Measurements from ENCODE around the gene COX4I1.
A peak's percentile ranks its signal among the peaks of the same experiment; 100 is the strongest.

COX4I1 gene

GRCh38 chr16:85821390-85822135, 22.1 kb downstream of the COX4I1 start:
- DNase-seq (ENCODE audit: low read depth, low spot score), result no peak
- ChIA-PET CTCF (interaction anchor here (0.5 to 7.5 kb wide), 57 partner anchors 9 to 730 kb away, joined by 3 to 316 read pairs (median 5); partner anchors contain the start of gene IRF8), POLR2A (no interaction called here)
- no peak overlapping the region for H3K4me3 ChIP-seq (ENCODE audit: low read depth, low read length)
- TF ChIP-seq, protein P1, sequence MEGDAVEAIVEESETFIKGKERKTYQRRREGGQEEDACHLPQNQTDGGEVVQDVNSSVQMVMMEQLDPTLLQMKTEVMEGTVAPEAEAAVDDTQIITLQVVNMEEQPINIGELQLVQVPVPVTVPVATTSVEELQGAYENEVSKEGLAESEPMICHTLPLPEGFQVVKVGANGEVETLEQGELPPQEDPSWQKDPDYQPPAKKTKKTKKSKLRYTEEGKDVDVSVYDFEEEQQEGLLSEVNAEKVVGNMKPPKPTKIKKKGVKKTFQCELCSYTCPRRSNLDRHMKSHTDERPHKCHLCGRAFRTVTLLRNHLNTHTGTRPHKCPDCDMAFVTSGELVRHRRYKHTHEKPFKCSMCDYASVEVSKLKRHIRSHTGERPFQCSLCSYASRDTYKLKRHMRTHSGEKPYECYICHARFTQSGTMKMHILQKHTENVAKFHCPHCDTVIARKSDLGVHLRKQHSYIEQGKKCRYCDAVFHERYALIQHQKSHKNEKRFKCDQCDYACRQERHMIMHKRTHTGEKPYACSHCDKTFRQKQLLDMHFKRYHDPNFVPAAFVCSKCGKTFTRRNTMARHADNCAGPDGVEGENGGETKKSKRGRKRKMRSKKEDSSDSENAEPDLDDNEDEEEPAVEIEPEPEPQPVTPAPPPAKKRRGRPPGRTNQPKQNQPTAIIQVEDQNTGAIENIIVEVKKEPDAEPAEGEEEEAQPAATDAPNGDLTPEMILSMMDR (IDR thresholded peaks at IDR 0.05; ENCODE audit: insufficient read depth, low read length, missing control alignments), result peak; percentile 98

GRCh38 chr16:85822145-85822544, 22.6 kb downstream of the COX4I1 start:
- POLR2A ChIA-PET, result no interaction called here
- TF ChIP-seq, protein P1 (IDR thresholded peaks at IDR 0.05; ENCODE audit: insufficient read depth, low read length, missing control alignments), result no peak
- no peak overlapping the region for H3K4me3 ChIP-seq (ENCODE audit: low read depth, low read length)
- DNase-seq (ENCODE audit: low read depth, low spot score), result no peak
- CTCF ChIA-PET, result interaction anchor here (0.6 to 7.5 kb wide), 35 partner anchors 10 to 729 kb away, joined by 3 to 316 read pairs (median 7); partner anchors contain the start of gene IRF8

GRCh38 chr16:85823328-85823920, 23.9 kb downstream of the COX4I1 start:
- DNase-seq (ENCODE audit: low read depth, low spot score), result no peak
- H3K4me3 ChIP-seq (ENCODE audit: low read depth, low read length), result no peak overlapping the region
- ChIA-PET POLR2A (interaction anchor here (0.6 kb wide), 1 partner anchor 25 kb away, joined by 3 read pairs; no protein-coding TSS in a partner anchor), CTCF (interaction anchor here (1.0 to 5.7 kb wide), 6 partner anchors 164 to 198 kb away, joined by 4 to 146 read pairs (median 6); no protein-coding TSS in a partner anchor)
- TF ChIP-seq, protein P1 (IDR thresholded peaks at IDR 0.05; ENCODE audit: insufficient read depth, low read length, missing control alignments), result no peak

DNA sequence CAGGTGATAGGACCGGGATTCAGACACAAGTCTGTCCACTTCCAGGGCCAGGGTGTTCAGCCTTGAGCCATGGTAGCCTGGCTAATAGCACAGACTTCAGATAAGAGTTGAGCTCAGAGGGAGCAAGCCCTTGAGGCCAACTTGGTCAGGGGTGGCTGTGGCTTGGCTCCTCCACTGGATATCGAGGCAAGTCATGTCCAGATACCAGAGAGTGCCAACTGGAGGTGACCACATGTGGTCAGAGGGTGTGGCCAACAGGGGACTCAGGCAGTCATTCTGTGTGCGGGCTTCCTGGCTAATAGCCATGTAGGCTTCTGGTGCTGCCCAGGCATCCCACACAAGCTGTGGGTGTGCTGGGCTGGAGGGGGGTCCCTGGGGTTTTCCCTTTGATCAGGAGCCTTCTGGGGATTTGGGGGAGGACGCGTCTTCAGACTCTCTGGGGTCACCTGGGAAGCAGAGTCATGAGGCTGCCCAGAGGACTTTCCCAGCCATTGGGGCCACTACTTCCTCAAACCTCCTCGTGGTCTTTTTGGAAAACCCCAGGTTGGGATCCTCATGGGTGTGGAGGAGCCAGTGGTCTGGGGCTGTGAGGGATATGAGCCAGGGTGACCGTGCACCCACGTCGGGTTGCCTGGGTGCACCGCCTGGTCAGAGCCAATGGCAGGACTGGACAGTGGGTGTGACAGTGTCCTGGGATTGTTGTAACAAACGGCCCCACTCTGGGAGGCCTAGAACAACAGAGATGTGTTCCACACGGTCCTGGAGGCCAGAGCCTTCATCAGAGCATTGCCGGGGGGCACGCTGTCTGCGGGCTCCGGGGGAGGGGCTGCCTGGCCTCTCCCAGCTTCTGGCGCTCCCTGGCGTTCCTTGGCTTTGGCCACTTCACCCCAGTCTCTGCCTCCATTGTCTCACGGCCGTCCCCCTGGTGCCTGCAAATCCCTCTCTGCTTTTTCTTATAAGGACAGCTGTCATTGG, 25.0 kb downstream of the COX4I1 start:
- ChIA-PET POLR2A (interaction anchor here (0.6 kb wide), 1 partner anchor 26 kb away, joined by 3 read pairs; no protein-coding TSS in a partner anchor), CTCF (interaction anchor here (0.7 to 1.9 kb wide), 5 partner anchors 184 to 390 kb away, joined by 3 to 7 read pairs (median 4); no protein-coding TSS in a partner anchor)
- no peak overlapping the region for H3K4me3 ChIP-seq (ENCODE audit: low read depth, low read length)
- no peak for DNase-seq (ENCODE audit: low read depth, low spot score)
- TF ChIP-seq, protein P1 (IDR thresholded peaks at IDR 0.05; ENCODE audit: insufficient read depth, low read length, missing control alignments), result no peak

- TF ChIP-seq, protein P1 (IDR thresholded peaks at IDR 0.05; ENCODE audit: insufficient read depth, low read length, missing control alignments), result no peak
- no peak overlapping the region for H3K4me3 ChIP-seq (ENCODE audit: low read depth, low read length)
- ChIA-PET POLR2A (no interaction called here), CTCF (interaction anchor here (1.9 kb wide), 1 partner anchor 191 kb away, joined by 7 read pairs; no protein-coding TSS in a partner anchor)
- no peak for DNase-seq (ENCODE audit: low read depth, low spot score)
Measured at GRCh38 chr16:85825326-85825725, 25.8 kb downstream of the COX4I1 start.

Measured in AG04449 (cell line).